MM.1S (cell line): ENCODE results near the gene C17orf50.

Experiments used
- CTCF ChIP-seq: fragments of 300-600 bp; sonication (generic); IDR thresholded peaks from 2 replicates; pipeline ENCODE4 v1.5.1; 2016; ENCODE audit warnings: antibody characterized with exemption, low read length, mixed read lengths
- EZH2 ChIP-seq: fragments of 300-600 bp; sonication (generic); optimal IDR thresholded peaks from 2 replicates; pipeline ENCODE3; 2017; ENCODE audit warnings: low read depth, mild to moderate bottlenecking, antibody characterized with exemption, low read length, mixed read lengths

- TF ChIP-seq CTCF (no peak), EZH2 (no peak)
Observed at GRCh38 chr17:35757243-35757642, 3.4 kb upstream of the C17orf50 start.
